Measurements from ENCODE around the gene R3HDM1. TPM values are rescaled to one million over a fixed set of nuclear protein-coding genes. Genes with fewer than 3 reads are reported as not detected.

R3HDM1 gene
- total RNA-seq, 1 donor: 13.6 TPM

DNA sequence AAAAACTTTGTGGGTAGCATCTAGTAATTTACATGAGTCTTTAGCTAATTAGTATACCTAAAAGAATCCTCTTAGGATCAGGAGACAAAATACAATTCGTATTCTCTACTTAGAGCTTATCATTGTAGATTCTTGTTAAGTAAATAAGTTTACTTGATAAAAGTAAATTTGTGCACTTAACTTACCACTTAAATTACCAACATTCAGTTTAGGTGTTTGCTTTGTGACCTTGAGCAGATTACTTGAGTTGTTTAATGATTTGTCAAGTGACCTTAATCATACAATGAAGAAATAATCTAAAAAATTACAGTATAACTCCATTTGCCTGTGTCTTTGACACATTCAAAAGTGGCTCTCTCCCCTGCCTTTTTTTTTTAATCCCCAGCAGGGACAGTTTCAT, 143.2 kb downstream of the R3HDM1 start:
- no peak overlapping the region for H3K4me3 ChIP-seq (ENCODE audit: low read depth, low read length)
- TF ChIP-seq, protein P1, sequence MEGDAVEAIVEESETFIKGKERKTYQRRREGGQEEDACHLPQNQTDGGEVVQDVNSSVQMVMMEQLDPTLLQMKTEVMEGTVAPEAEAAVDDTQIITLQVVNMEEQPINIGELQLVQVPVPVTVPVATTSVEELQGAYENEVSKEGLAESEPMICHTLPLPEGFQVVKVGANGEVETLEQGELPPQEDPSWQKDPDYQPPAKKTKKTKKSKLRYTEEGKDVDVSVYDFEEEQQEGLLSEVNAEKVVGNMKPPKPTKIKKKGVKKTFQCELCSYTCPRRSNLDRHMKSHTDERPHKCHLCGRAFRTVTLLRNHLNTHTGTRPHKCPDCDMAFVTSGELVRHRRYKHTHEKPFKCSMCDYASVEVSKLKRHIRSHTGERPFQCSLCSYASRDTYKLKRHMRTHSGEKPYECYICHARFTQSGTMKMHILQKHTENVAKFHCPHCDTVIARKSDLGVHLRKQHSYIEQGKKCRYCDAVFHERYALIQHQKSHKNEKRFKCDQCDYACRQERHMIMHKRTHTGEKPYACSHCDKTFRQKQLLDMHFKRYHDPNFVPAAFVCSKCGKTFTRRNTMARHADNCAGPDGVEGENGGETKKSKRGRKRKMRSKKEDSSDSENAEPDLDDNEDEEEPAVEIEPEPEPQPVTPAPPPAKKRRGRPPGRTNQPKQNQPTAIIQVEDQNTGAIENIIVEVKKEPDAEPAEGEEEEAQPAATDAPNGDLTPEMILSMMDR (IDR thresholded peaks at IDR 0.05; ENCODE audit: insufficient read depth, low read length): no peak
- no peak for DNase-seq (ENCODE audit: low read depth)

DNA sequence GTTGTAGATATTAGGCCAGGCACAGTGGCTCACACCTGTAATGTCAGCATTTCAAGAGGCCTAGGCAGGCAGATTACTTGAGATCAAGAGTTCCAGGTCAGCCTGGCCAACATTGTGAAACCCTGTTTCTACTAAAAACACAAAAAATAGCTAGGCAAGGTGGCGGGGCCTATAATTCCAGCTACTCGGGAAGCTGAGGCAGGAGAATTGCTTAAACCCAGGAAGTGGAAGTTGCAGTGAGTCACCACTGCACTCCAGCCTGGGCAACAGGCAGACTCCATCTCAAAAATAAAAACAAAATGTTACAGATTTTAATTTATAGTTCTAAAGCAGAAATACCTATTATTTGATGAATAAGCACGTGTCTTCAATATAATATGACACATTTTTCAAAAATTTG, 144.7 kb downstream of the R3HDM1 start:
- DNase-seq (ENCODE audit: low read depth): no peak
- TF ChIP-seq, protein P1 (IDR thresholded peaks at IDR 0.05; ENCODE audit: insufficient read depth, low read length): no peak
- no peak overlapping the region for H3K4me3 ChIP-seq (ENCODE audit: low read depth, low read length)

DNA sequence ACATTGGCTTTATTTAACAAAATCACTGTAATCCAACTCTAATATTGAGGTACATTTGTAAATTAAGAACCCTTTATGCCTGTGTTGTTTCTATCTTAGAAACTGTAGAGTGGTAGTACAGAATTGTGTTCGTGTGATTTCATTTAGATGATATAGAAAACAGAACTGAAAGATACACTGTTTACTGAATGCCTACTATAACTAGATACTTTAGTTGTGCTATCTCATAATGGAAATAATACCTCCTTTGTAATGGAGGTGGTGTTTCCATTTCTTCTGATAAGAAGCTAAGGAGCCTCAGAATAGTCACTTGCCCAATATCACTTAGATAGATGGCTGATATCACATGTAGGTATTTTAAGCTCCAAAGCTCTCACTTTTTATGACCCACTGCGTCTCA, 147.8 kb downstream of the R3HDM1 start:
- H3K4me3 ChIP-seq (ENCODE audit: low read depth, low read length): no peak overlapping the region
- DNase-seq (ENCODE audit: low read depth): no peak
- TF ChIP-seq, protein P1 (IDR thresholded peaks at IDR 0.05; ENCODE audit: insufficient read depth, low read length): no peak

DNA sequence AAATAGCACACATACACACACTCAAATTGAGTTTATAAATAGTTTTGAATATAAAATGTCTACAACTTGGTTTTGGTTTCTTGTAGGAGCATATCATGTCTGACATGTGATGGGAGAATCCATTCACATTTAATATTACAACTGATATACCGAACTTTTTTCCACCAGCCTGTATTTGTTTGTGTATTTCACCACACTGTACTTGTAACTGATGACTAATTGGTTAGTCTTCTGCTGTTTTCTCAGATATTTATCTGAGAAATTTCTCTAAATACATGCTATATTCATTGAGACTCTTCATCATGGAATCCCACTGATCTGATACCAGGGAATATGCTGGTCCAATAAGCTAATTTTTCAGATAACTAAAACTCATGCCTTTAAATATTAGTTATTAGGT, 154.1 kb downstream of the R3HDM1 start:
- DNase-seq (ENCODE audit: low read depth): no peak
- no peak overlapping the region for H3K4me3 ChIP-seq (ENCODE audit: low read depth, low read length)
- TF ChIP-seq, protein P1 (IDR thresholded peaks at IDR 0.05; ENCODE audit: insufficient read depth, low read length): no peak

DNA sequence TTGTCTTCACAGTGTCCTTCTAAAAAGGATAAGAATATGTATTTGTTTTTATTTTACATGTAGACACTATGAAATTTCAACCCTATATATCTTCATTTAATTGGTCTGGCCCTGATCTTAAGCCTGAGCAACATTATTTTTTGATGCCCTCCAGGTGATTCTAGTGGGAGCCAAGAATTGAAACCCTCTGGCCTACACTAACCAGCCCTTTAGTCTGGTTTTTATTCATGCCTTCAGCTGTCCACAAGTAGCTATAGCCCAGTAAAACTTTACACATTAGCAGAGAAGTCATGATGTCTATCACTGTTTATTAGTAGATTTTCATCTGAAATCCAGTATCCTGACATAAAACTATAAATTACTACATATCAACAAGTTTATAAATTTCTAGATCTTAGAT, 157.7 kb downstream of the R3HDM1 start:
- TF ChIP-seq, protein P1 (IDR thresholded peaks at IDR 0.05; ENCODE audit: insufficient read depth, low read length): no peak
- no peak overlapping the region for H3K4me3 ChIP-seq (ENCODE audit: low read depth, low read length)
- no peak for DNase-seq (ENCODE audit: low read depth)

DNA sequence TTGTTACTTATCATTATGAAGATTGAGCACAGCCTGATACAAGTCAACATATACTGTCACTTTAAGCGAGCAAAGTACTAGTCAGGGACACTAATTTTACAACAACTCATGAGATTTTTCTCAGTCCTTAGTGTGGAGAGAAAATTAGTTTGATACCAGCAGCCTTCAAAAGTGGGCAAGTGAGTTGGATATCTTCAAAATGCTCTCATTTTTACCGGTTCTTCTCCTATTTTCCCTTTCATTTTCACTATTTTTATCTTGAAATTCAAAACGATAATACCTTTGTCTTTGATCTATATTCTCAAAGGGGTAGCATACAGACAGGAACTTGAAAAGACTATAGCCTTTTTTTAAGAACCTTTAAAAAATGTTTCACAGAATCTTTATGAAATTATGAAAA, 158.4 kb downstream of the R3HDM1 start:
- DNase-seq (ENCODE audit: low read depth): no peak
- TF ChIP-seq, protein P1 (IDR thresholded peaks at IDR 0.05; ENCODE audit: insufficient read depth, low read length): no peak
- no peak overlapping the region for H3K4me3 ChIP-seq (ENCODE audit: low read depth, low read length)

DNA sequence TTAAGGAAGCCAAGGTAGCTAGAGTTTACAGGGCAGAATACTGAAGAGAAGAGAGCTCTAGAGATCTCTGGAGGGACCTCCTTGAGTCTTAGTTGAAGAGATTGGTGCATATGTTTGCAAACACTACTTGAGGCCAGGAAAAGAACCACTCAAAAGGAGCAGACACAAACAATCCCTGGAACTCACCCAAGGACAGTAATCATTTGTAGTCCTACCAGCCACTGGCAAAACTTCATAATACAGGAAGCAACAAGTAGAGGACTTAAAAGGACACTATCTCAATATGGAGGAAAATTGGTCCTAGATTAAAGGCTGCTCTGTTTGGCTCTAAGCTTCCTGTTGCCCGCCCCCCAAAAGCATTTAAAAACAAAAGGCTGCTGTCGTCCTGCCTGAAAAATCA, 163.4 kb downstream of the R3HDM1 start:
- no peak for DNase-seq (ENCODE audit: low read depth)
- TF ChIP-seq, protein P1 (IDR thresholded peaks at IDR 0.05; ENCODE audit: insufficient read depth, low read length): no peak
- no peak overlapping the region for H3K4me3 ChIP-seq (ENCODE audit: low read depth, low read length)

Measured in fibroblast of the aortic adventitia (primary cell).